HepG2 (cell line): ENCODE results near the gene NPHP1. TPM values are rescaled to one million over a fixed set of nuclear protein-coding genes. Genes with fewer than 3 reads are reported as not detected.

ENCODE experiments used
- BRD4 ChIP-seq: sonication (generic); formaldehyde crosslinking; IDR thresholded peaks from 2 replicates; pipeline ENCODE4 v1.4.0; 2020; ENCODE audit warnings: missing genetic modification reagents
- MAFF ChIP-seq: IDR thresholded peaks from 2 replicates; pipeline ENCODE4 v1.6.1; 2011; ENCODE audit warnings: low read depth, low read length, improper control_type of control experiment
- MYC ChIP-seq: sonication (generic); formaldehyde crosslinking; IDR thresholded peaks from 2 replicates; pipeline ENCODE4 v1.9.0; 2021; ENCODE audit warnings: missing genetic modification reagents, borderline replicate concordance
- NFKBIZ ChIP-seq: IDR thresholded peaks from 2 replicates; pipeline ENCODE4 v1.6.1; 2018; ENCODE audit warnings: missing genetic modification reagents, missing compliant biosample characterization
- POGZ ChIP-seq: sonication (generic); formaldehyde crosslinking; IDR thresholded peaks from 2 replicates; pipeline ENCODE4 v1.4.0; 2020; ENCODE audit warnings: mild to moderate bottlenecking, missing genetic modification reagents
- RCOR2 ChIP-seq: IDR thresholded peaks from 2 replicates; pipeline ENCODE4 v1.6.1; 2016; ENCODE audit warnings: missing biosample characterization, missing genetic modification reagents
- RFXAP ChIP-seq: sonication (generic); formaldehyde crosslinking; IDR thresholded peaks from 2 replicates; pipeline ENCODE4 v1.4.0; 2020; ENCODE audit warnings: missing genetic modification reagents, borderline replicate concordance
- SOX5 ChIP-seq: IDR thresholded peaks from 2 replicates; pipeline ENCODE4 v1.6.1; 2016; ENCODE audit warnings: borderline replicate concordance
- SPEN ChIP-seq: sonication (generic); formaldehyde crosslinking; IDR thresholded peaks from 2 replicates; pipeline ENCODE4 v1.5.1; 2020; ENCODE audit warnings: low read depth, mild to moderate bottlenecking, missing genetic modification reagents
- ZNF672 ChIP-seq: sonication (generic); formaldehyde crosslinking; IDR thresholded peaks from 2 replicates; pipeline ENCODE4 v1.8.1; 2022; ENCODE audit warnings: missing genetic modification reagents
- ZSCAN31 ChIP-seq: sonication (generic); formaldehyde crosslinking; IDR thresholded peaks from 2 replicates; pipeline ENCODE4 v1.5.0; 2020; ENCODE audit warnings: low read depth, mild to moderate bottlenecking, missing genetic modification reagents
- polyA plus RNA-seq, 8 experiments: library from polyadenylated mRNA; depleted of rRNA in 3 of 8; stranded (reverse) in 7 of 8; unstranded in 1 of 8; fragments of >200 nt; fragmentation: Illumina TruSeq in 4 of 8; extraction: Trizol in 4 of 8; gene quantifications; 2 replicates each; pipeline versions ENCODE4 v1.2.1 to v1.2.3, GENCODE V29; 2011 to 2016; ENCODE audit warnings: low read depth in 4 of 8, missing spikeins in 1 of 8, mixed read lengths in 1 of 8; ENCODE audit not compliant: insufficient read depth in 1 of 8
- total RNA-seq, 5 experiments: library from RNA; depleted of rRNA; stranded (reverse); fragments of >200 nt; fragmentation: Illumina TruSeq; extraction: Trizol; gene quantifications; 2 replicates each; pipeline ENCODE4 v1.2.3, GENCODE V29; 2016; ENCODE audit warnings: low read depth in 1 of 5
- TF ChIP-seq, protein P1 (sequence below): IDR thresholded peaks from 2 replicates; pipeline ENCODE4 v1.6.1; 2016; ENCODE audit warnings: low read depth, borderline replicate concordance
- TF ChIP-seq, protein P2 (sequence below): sonication (generic); formaldehyde crosslinking; IDR thresholded peaks from 2 replicates; pipeline ENCODE4 v1.4.0; 2020; ENCODE audit warnings: mild to moderate bottlenecking, missing genetic modification reagents
- TF ChIP-seq, protein P3 (sequence below): sonication (generic); formaldehyde crosslinking; IDR thresholded peaks from 2 replicates; pipeline ENCODE4 v1.5.0; 2020; ENCODE audit warnings: mild to moderate bottlenecking, missing genetic modification reagents
- TF ChIP-seq, protein P4 (sequence below): sonication (generic); formaldehyde crosslinking; IDR thresholded peaks from 2 replicates; pipeline ENCODE4 v1.8.1; 2022; ENCODE audit warnings: low read depth, mild to moderate bottlenecking, missing genetic modification reagents
- TF ChIP-seq, protein P5 (sequence below): sonication (generic); formaldehyde crosslinking; conservative IDR thresholded peaks from 2 replicates; pipeline ENCODE4 v1.8.0; 2022; ENCODE audit warnings: low read depth, missing genetic modification reagents

Gene NPHP1
- total and polyA plus RNA-seq, 2 of the 13 experiments (the other 11 are each of a cell fraction or from before 2014, with no cell fraction given) = 2.7 to 4.8 TPM

- TF ChIP-seq RFXAP (CRISPR knock-in tag) (peak; percentile 92), NFKBIZ (CRISPR knock-in tag) (0 out of 2 replicates have a peak, but pooled peaks have one; percentile 53), MYC (CRISPR knock-in tag) (peak; percentile 64; the same call in 1 of the 2 replicates), ZSCAN31 (CRISPR knock-in tag) (peak; percentile 41; the same call in 1 of the 2 replicates), SPEN (CRISPR knock-in tag) (peak; percentile 82), SOX5 (CRISPR knock-in tag) (peak; percentile 50; the same call in 1 of the 2 replicates), BRD4 (peak; percentile 70), RCOR2 (CRISPR knock-in tag) (0 out of 2 replicates have a peak, but pooled peaks have one; percentile 51), POGZ (CRISPR knock-in tag) (peak; percentile 97), ZNF672 (no peak), MAFF (no peak)
- TF ChIP-seq, protein P1, sequence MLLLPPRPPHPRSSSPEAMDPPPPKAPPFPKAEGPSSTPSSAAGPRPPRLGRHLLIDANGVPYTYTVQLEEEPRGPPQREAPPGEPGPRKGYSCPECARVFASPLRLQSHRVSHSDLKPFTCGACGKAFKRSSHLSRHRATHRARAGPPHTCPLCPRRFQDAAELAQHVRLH (CRISPR knock-in tag) = peak; percentile 71; the same call in 1 of the 2 replicates
- TF ChIP-seq, protein P2, sequence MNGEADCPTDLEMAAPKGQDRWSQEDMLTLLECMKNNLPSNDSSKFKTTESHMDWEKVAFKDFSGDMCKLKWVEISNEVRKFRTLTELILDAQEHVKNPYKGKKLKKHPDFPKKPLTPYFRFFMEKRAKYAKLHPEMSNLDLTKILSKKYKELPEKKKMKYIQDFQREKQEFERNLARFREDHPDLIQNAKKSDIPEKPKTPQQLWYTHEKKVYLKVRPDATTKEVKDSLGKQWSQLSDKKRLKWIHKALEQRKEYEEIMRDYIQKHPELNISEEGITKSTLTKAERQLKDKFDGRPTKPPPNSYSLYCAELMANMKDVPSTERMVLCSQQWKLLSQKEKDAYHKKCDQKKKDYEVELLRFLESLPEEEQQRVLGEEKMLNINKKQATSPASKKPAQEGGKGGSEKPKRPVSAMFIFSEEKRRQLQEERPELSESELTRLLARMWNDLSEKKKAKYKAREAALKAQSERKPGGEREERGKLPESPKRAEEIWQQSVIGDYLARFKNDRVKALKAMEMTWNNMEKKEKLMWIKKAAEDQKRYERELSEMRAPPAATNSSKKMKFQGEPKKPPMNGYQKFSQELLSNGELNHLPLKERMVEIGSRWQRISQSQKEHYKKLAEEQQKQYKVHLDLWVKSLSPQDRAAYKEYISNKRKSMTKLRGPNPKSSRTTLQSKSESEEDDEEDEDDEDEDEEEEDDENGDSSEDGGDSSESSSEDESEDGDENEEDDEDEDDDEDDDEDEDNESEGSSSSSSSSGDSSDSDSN (CRISPR knock-in tag) = peak; percentile 26; the same call in 1 of the 2 replicates
- TF ChIP-seq, protein P3, sequence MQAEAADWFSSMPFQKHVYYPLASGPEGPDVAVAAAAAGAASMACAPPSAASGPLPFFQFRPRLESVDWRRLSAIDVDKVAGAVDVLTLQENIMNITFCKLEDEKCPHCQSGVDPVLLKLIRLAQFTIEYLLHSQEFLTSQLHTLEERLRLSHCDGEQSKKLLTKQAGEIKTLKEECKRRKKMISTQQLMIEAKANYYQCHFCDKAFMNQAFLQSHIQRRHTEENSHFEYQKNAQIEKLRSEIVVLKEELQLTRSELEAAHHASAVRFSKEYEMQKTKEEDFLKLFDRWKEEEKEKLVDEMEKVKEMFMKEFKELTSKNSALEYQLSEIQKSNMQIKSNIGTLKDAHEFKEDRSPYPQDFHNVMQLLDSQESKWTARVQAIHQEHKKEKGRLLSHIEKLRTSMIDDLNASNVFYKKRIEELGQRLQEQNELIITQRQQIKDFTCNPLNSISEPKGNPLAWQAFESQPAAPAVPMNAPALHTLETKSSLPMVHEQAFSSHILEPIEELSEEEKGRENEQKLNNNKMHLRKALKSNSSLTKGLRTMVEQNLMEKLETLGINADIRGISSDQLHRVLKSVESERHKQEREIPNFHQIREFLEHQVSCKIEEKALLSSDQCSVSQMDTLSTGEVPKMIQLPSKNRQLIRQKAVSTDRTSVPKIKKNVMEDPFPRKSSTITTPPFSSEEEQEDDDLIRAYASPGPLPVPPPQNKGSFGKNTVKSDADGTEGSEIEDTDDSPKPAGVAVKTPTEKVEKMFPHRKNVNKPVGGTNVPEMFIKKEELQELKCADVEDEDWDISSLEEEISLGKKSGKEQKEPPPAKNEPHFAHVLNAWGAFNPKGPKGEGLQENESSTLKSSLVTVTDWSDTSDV = peak; percentile 62; the same call in 1 of the 2 replicates
- TF ChIP-seq, protein P4, sequence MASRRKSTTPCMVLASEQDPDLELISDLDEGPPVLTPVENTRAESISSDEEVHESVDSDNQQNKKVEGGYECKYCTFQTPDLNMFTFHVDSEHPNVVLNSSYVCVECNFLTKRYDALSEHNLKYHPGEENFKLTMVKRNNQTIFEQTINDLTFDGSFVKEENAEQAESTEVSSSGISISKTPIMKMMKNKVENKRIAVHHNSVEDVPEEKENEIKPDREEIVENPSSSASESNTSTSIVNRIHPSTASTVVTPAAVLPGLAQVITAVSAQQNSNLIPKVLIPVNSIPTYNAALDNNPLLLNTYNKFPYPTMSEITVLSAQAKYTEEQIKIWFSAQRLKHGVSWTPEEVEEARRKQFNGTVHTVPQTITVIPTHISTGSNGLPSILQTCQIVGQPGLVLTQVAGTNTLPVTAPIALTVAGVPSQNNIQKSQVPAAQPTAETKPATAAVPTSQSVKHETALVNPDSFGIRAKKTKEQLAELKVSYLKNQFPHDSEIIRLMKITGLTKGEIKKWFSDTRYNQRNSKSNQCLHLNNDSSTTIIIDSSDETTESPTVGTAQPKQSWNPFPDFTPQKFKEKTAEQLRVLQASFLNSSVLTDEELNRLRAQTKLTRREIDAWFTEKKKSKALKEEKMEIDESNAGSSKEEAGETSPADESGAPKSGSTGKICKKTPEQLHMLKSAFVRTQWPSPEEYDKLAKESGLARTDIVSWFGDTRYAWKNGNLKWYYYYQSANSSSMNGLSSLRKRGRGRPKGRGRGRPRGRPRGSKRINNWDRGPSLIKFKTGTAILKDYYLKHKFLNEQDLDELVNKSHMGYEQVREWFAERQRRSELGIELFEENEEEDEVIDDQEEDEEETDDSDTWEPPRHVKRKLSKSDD (CRISPR knock-in tag) = peak; percentile 64; the same call in 1 of the 2 replicates
- TF ChIP-seq, protein P5, sequence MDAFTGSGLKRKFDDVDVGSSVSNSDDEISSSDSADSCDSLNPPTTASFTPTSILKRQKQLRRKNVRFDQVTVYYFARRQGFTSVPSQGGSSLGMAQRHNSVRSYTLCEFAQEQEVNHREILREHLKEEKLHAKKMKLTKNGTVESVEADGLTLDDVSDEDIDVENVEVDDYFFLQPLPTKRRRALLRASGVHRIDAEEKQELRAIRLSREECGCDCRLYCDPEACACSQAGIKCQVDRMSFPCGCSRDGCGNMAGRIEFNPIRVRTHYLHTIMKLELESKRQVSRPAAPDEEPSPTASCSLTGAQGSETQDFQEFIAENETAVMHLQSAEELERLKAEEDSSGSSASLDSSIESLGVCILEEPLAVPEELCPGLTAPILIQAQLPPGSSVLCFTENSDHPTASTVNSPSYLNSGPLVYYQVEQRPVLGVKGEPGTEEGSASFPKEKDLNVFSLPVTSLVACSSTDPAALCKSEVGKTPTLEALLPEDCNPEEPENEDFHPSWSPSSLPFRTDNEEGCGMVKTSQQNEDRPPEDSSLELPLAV (CRISPR knock-in tag) = no peak
These were observed at the start of gene NPHP1 (continued) for GRCh38 chr2:110204408-110205385.
